Endothelial cell (in vitro differentiated cells): ENCODE data around the gene SGSM2. TPM values are rescaled to one million over a fixed set of nuclear protein-coding genes. Genes with fewer than 3 reads are reported as not detected.
"Not testable (repeated sequence)": the region's sequence is repeated elsewhere in the genome, so short reads cannot be mapped to it uniquely, and the experiment has no call there.

Source experiments
- DNase-seq: peaks from one replicate; pipeline ENCODE4 v3.0.0; 2021; ENCODE audit warnings: low spot score
- H3K27ac Mint-ChIP-seq: one replicate; pipeline ENCODE4 v1.8.0; 2021; ENCODE audit warnings: mixed read lengths, inconsistent platforms; ENCODE audit not compliant: unreplicated experiment
- H3K27me3 Mint-ChIP-seq: one replicate; pipeline ENCODE4 v1.8.0; 2021; ENCODE audit warnings: mild to moderate bottlenecking, moderate library complexity, mixed read lengths, inconsistent platforms; ENCODE audit not compliant: unreplicated experiment
- H3K36me3 Mint-ChIP-seq: one replicate; pipeline ENCODE4 v1.8.0; 2021; ENCODE audit warnings: mild to moderate bottlenecking, low read depth, mixed read lengths, inconsistent platforms; ENCODE audit not compliant: unreplicated experiment
- H3K4me1 Mint-ChIP-seq: one replicate; pipeline ENCODE4 v1.8.0; 2021; ENCODE audit warnings: mild to moderate bottlenecking, mixed read lengths, inconsistent platforms; ENCODE audit not compliant: unreplicated experiment
- H3K4me3 Mint-ChIP-seq: one replicate; pipeline ENCODE4 v1.8.0; 2021; ENCODE audit warnings: mild to moderate bottlenecking, mixed read lengths, inconsistent platforms; ENCODE audit not compliant: unreplicated experiment
- H3K9me3 Mint-ChIP-seq: one replicate; pipeline ENCODE4 v1.8.0; 2021; ENCODE audit warnings: mixed read lengths, inconsistent platforms; ENCODE audit not compliant: unreplicated experiment
- CTCF ChIP-seq: fragments of 200-600 bp; sonication (generic); IDR thresholded peaks from one replicate; pipeline ENCODE4 v1.5.0; 2021; ENCODE audit warnings: antibody characterized with exemption; ENCODE audit not compliant: unreplicated experiment
- total RNA-seq: library from RNA; stranded (reverse); fragmentation: NEBNext Ultra II Directional; extraction: Animal tissue kit (Norgen Biotek cat#: 25700); gene quantifications from one replicate; pipeline ENCODE4 v1.2.1, GENCODE V29; 2021; ENCODE audit not compliant: unreplicated experiment

Gene SGSM2
- total RNA-seq, 1 donor from 2014 or later: 65.4 TPM

DNA sequence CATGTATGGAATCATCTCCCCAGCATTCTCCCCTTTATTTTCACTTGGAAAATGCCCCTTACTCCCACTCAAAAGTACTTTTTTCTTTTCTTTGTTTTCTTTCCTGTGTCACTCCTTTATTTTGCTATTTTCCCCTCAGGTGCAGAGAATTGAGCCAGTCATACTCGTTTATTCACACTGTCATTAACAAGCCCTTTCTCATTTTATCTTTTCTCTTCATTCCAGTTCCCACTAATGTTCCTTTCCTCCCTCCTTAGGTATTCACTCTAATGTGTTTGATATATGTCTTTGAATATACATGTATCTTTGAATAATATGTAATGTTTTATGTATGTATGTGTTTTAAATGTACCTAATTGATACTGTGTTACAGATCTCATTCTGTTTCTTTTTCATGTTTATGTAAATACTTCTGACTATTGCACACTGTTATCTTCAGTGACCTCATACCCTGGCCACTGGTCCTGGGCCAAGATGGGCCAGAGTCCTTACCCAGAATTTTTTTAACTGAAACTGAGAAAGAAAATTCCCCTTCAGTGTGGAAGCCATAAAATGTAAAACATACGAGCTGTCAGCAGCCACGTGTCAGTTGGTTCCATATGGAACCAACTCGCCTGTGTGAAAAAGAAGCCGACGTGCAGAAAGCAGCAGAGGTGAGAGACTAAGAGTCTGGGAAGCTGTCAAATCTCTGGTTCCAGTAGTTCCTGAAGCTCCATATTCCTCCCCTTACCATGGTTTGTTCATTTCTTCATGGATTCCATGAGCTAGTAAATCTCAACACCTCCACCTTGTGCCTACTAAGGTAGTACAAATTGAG is 27.8 kb upstream of the SGSM2 start:
- Mint-ChIP-seq H3K4me1 (peaks cover 4% of the 10 kb centered on the region), H3K4me3 (no peak overlapping the region), H3K27me3 (no peaks in the 10 kb centered on the region), H3K36me3 (no peaks in the 10 kb centered on the region), H3K27ac (no peak overlapping the region), H3K9me3 (no peaks in the 10 kb centered on the region)
- no peak for DNase-seq
- TF ChIP-seq CTCF: no peak

DNA sequence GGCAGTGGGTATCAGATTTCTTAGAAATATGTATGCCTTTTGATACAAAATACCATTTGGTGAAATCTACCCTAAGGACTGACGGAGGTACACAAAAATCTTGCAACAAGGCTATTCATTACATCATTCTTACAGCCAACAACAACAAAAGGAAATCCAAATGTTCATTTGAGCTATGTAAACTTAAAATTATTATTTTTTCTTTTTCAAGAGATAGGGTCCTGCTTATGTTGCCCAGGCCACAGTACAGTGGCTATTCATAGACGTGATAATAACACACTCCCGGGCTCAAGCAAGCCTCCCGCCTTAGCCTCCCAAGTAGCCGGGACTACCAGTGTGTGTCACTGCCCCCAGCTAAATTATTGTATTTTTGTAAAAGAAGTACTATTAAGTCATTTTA is 24.6 kb upstream of the SGSM2 start:
- no peaks in the 10 kb centered on the region for H3K9me3 Mint-ChIP-seq
- no peaks in the 10 kb centered on the region for H3K27me3 Mint-ChIP-seq
- no peak overlapping the region for H3K27ac Mint-ChIP-seq
- no peak overlapping the region for H3K4me3 Mint-ChIP-seq
- TF ChIP-seq CTCF: no peak
- H3K36me3 Mint-ChIP-seq: no peaks in the 10 kb centered on the region
- DNase-seq: no peak
- H3K4me1 Mint-ChIP-seq: no peaks in the 10 kb centered on the region

- peaks cover 14% of the 10 kb centered on the region for H3K36me3 Mint-ChIP-seq
- H3K9me3 Mint-ChIP-seq, H3K27me3 Mint-ChIP-seq, H3K4me1 Mint-ChIP-seq, DNase-seq, H3K27ac Mint-ChIP-seq, H3K4me3 Mint-ChIP-seq: not testable (repeated sequence)
Measured at GRCh38 chr17:2316916-2317205, 20.4 kb upstream of the SGSM2 start.

DNA sequence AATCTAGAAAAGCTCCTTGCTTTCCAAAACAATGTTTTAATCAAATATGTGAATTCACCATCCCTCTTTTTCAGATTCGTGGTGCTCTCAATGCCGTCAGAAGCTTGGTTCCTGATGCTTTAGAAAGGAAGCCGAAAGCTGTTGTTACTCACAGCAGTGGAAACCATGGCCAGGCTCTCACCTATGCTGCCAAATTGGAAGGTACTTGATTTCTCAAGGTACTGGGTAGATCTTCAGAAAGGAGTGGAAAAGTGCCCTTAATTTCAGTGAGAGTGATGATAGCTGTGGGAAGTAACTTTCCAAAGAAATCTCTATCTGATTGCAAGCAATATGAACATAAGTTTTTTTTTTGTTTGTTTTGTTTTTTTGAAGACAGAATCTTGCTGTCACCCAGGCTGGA is 19.5 kb upstream of the SGSM2 start:
- no peak overlapping the region for H3K4me3 Mint-ChIP-seq
- TF ChIP-seq CTCF: no peak
- no peaks in the 10 kb centered on the region for H3K4me1 Mint-ChIP-seq
- H3K27me3 Mint-ChIP-seq: no peaks in the 10 kb centered on the region
- no peaks in the 10 kb centered on the region for H3K9me3 Mint-ChIP-seq
- no peak for DNase-seq
- no peak overlapping the region for H3K27ac Mint-ChIP-seq
- peaks cover 18% of the 10 kb centered on the region for H3K36me3 Mint-ChIP-seq

DNA sequence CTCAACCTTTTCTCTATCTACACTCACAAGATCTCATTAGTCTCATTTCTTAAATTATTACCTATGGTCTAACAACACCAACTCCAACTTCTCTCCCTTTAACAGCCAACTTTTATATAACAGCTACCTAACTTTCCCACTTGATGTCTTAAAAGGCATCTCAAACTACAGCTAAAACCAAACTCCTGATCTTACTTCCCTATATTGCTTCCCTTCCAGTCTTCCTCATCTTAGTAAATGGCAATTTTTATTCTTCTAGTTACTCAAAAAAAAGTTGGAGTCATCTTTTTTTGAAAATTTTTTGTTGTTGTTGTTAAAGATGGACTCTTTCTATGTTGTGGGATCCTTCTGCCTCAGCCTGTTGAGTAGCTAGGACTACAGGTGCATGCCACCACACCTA is 18.2 kb upstream of the SGSM2 start:
- H3K9me3 Mint-ChIP-seq: no peaks in the 10 kb centered on the region
- no peaks in the 10 kb centered on the region for H3K27me3 Mint-ChIP-seq

More for the DNA sequence above, 18.2 kb upstream of the SGSM2 start:
- Mint-ChIP-seq H3K4me1 (no peaks in the 10 kb centered on the region), H3K4me3 (peak overlapping the region; percentile 18), H3K27ac (no peak overlapping the region), H3K36me3 (peaks cover 25% of the 10 kb centered on the region)
- TF ChIP-seq CTCF: no peak
- no peak for DNase-seq
